ENCODE measurements around the gene GPR141.

GPR141 gene

DNA sequence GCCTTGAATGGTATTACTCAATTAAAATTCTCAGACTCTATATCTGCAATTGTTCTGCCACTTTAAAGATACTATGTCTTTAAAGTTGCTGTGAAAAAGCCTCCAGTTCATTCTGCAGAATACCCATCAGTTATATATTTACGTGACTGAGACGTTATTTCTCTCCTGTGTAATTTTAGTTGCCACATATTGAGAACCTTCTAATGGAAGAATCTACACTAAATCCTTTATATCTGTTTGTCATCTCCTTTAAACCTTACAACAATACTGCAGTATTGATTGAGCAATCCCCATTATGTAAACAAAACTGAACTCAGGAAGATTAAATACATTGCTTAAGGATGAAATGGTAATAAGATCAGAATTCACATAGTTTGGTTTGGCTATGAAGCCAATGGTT is 30.0 kb downstream of the GPR141 start:
- no peaks in the 10 kb centered on the region for H3K9me3 ChIP-seq (ENCODE audit: control insufficient read depth in 1 of 2, low read length in 2 of 2)
- no peaks in the 10 kb centered on the region for H3K36me3 ChIP-seq (ENCODE audit: control insufficient read depth in 1 of 2, insufficient read depth in 2 of 2, low read length in 2 of 2)
- no peak overlapping the region for H3K4me3 ChIP-seq (ENCODE audit: low read depth in 1 of 2, low read length in 2 of 2)
- no peak overlapping the region for H3K27ac ChIP-seq (ENCODE audit: low read length)
- no peaks in the 10 kb centered on the region for H3K4me1 ChIP-seq (ENCODE audit: control insufficient read depth in 1 of 2, insufficient read depth in 2 of 2, low read length in 2 of 2)
- H3K27me3 ChIP-seq (ENCODE audit: low read depth, low read length) = no peaks in the 10 kb centered on the region

DNA sequence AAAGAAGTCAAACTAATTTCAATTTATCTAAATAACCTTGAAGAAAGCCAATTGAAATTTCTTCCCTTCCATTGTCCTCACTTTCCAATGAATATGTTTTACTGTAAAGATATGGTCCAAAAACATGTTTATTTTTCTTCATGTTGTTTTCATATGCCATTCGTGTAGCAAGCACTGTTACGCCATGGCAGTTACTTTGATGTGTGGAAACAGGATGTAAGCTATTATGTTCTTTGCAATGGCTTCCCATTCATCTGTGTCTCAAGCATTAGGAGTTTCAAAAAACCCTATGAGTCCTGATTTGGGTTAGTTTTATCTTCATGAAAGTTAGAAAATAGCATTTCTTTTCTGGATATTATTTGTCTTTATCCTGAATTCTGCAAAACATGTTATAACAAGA is 31.0 kb downstream of the GPR141 start:
- no peaks in the 10 kb centered on the region for H3K9me3 ChIP-seq (ENCODE audit: control insufficient read depth in 1 of 2, low read length in 2 of 2)
- H3K4me1 ChIP-seq (ENCODE audit: control insufficient read depth in 1 of 2, insufficient read depth in 2 of 2, low read length in 2 of 2) = no peaks in the 10 kb centered on the region
- no peaks in the 10 kb centered on the region for H3K36me3 ChIP-seq (ENCODE audit: control insufficient read depth in 1 of 2, insufficient read depth in 2 of 2, low read length in 2 of 2)
- H3K27me3 ChIP-seq (ENCODE audit: low read depth, low read length) = no peaks in the 10 kb centered on the region
- no peak overlapping the region for H3K27ac ChIP-seq (ENCODE audit: low read length)
- no peak overlapping the region for H3K4me3 ChIP-seq (ENCODE audit: low read depth in 1 of 2, low read length in 2 of 2)

DNA sequence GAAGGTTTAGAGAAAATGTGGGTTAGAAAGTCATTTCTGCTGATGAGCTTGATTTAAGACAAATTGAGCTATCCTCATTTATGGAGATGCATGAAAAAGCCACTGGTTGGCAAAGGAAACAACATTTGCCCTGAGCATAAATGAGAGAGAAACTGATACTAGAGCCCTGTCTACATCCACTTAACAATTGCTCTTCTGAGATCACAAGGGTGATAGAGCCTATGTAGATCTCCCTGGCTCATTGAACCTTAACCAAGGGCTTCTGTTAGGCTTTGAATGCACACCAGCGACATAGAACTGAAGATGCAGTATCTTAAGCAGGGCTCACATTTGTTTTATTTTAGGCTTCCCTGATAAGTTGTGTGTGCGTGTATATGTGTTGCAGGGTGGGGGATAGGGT is 35.0 kb downstream of the GPR141 start:
- Histone ChIP-seq H3K27ac (ENCODE audit: low read length) (no peak overlapping the region), H3K4me3 (ENCODE audit: low read depth in 1 of 2, low read length in 2 of 2) (no peak overlapping the region), H3K9me3 (ENCODE audit: control insufficient read depth in 1 of 2, low read length in 2 of 2) (no peaks in the 10 kb centered on the region), H3K4me1 (ENCODE audit: control insufficient read depth in 1 of 2, insufficient read depth in 2 of 2, low read length in 2 of 2) (no peaks in the 10 kb centered on the region), H3K36me3 (ENCODE audit: control insufficient read depth in 1 of 2, insufficient read depth in 2 of 2, low read length in 2 of 2) (no peaks in the 10 kb centered on the region), H3K27me3 (ENCODE audit: low read depth, low read length) (no peaks in the 10 kb centered on the region)

DNA sequence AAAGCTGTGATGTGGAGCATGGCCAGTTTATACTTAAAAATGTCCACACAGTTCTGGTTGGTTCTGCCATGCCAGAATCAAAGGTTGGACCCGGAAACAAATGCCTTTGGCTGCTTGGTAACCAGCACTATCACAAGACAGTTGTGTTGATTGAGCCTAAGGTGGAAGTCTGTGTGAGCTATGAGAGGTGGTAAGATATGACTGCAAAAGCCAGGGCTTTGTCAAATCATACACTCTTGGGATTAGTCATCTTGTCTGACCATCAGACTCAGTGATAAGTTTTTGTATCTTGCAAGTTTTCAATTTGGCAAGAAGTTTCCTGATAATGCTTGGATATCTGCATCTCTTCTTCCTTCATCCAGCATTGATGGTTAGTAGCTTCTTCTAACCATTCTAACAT is 35.5 kb downstream of the GPR141 start:
- H3K4me3 ChIP-seq (ENCODE audit: low read depth in 1 of 2, low read length in 2 of 2) = no peak overlapping the region
- H3K4me1 ChIP-seq (ENCODE audit: control insufficient read depth in 1 of 2, insufficient read depth in 2 of 2, low read length in 2 of 2) = no peaks in the 10 kb centered on the region
- no peak overlapping the region for H3K27ac ChIP-seq (ENCODE audit: low read length)
- H3K27me3 ChIP-seq (ENCODE audit: low read depth, low read length) = no peaks in the 10 kb centered on the region
- no peaks in the 10 kb centered on the region for H3K9me3 ChIP-seq (ENCODE audit: control insufficient read depth in 1 of 2, low read length in 2 of 2)
- no peaks in the 10 kb centered on the region for H3K36me3 ChIP-seq (ENCODE audit: control insufficient read depth in 1 of 2, insufficient read depth in 2 of 2, low read length in 2 of 2)

DNA sequence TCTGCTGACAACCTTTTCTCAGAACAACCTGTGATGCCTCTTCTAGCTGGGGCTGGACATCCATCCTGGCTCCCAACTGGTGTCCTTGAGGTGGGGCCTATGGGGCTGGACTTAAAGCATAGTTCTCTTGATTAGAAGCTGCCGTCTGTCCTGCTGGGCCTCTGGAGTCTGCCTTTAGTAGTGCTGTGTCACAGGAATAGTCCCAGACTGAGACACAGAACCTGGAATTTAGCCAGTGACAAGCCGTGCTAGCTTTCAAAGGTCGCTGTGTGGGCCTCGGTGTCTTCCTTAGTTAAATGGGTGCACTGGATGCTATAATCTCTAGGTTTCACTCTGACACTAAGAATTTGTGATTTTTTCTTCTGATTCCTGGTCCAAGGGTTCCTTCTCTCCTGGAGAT is 41.2 kb downstream of the GPR141 start:
- H3K4me1 ChIP-seq (ENCODE audit: control insufficient read depth in 1 of 2, insufficient read depth in 2 of 2, low read length in 2 of 2) = no peaks in the 10 kb centered on the region
- H3K27ac ChIP-seq (ENCODE audit: low read length) = no peak overlapping the region
- H3K9me3 ChIP-seq (ENCODE audit: control insufficient read depth in 1 of 2, low read length in 2 of 2) = no peaks in the 10 kb centered on the region
- H3K36me3 ChIP-seq (ENCODE audit: control insufficient read depth in 1 of 2, insufficient read depth in 2 of 2, low read length in 2 of 2) = no peaks in the 10 kb centered on the region
- H3K4me3 ChIP-seq (ENCODE audit: low read depth in 1 of 2, low read length in 2 of 2) = no peak overlapping the region
- H3K27me3 ChIP-seq (ENCODE audit: low read depth, low read length) = no peaks in the 10 kb centered on the region

DNA sequence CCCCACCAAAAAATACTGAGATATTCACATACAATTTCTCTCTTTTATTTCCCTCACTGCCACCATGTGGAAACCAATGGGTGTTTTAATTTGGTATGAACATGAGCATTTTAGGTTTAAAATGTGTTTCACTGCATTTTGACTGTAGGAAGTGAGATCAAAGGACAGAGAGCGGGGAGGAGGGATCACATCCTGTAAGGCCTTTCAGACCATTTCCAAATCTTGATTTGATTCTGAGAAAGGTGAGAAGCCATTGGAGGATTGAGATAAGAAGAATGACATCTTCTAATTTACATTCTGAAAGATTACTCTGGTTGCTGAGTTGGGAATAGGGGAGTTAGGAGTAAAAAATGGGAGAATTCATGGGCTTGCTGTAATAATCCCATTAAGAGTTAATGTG is 42.5 kb downstream of the GPR141 start:
- H3K27ac ChIP-seq (ENCODE audit: low read length) = no peak overlapping the region
- H3K4me3 ChIP-seq (ENCODE audit: low read depth in 1 of 2, low read length in 2 of 2) = no peak overlapping the region
- no peaks in the 10 kb centered on the region for H3K27me3 ChIP-seq (ENCODE audit: low read depth, low read length)
- no peaks in the 10 kb centered on the region for H3K36me3 ChIP-seq (ENCODE audit: control insufficient read depth in 1 of 2, insufficient read depth in 2 of 2, low read length in 2 of 2)
- no peaks in the 10 kb centered on the region for H3K4me1 ChIP-seq (ENCODE audit: control insufficient read depth in 1 of 2, insufficient read depth in 2 of 2, low read length in 2 of 2)
- no peaks in the 10 kb centered on the region for H3K9me3 ChIP-seq (ENCODE audit: control insufficient read depth in 1 of 2, low read length in 2 of 2)

DNA sequence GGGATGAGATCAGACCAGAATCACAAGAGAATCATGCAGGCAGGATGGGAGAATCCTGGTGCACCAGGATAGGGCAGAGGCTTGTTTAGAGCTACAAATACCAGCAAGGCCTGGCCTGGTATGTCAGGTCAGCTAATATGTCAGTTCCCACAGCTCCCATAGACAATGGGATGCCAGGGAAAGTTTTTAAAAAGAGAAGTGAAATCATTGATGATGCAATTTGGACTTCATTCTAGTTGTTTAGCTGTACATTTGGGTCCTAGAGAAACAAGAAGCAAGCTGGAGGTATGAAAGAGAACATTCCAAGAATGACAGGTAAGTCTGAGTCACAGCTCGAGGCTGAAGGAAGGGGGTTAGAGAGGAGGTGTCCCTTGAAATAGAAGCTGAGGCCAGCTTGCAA is 45.2 kb downstream of the GPR141 start:
- no peaks in the 10 kb centered on the region for H3K36me3 ChIP-seq (ENCODE audit: control insufficient read depth in 1 of 2, insufficient read depth in 2 of 2, low read length in 2 of 2)
- H3K4me1 ChIP-seq (ENCODE audit: control insufficient read depth in 1 of 2, insufficient read depth in 2 of 2, low read length in 2 of 2) = no peaks in the 10 kb centered on the region
- no peak overlapping the region for H3K4me3 ChIP-seq (ENCODE audit: low read depth in 1 of 2, low read length in 2 of 2)
- no peaks in the 10 kb centered on the region for H3K9me3 ChIP-seq (ENCODE audit: control insufficient read depth in 1 of 2, low read length in 2 of 2)
- H3K27me3 ChIP-seq (ENCODE audit: low read depth, low read length) = no peaks in the 10 kb centered on the region
- no peak overlapping the region for H3K27ac ChIP-seq (ENCODE audit: low read length)

DNA sequence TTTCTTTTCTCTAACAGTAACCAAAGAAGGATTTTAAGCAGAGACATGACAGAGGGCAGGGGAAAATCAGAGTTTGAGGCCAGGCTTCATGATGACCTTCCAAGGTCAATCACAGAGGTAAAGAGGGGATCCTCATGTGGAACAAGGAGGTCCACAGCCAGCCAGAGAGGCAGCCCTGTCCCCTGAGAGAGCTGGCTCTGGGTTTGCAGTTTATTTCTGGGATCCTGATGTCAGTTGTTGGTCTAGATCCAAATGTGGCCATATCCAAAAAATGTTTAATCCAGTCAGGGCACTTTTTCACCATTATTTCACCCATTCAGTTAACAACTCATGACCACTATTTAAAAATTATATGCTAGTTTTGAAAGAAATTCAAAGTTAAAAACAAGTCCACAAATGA is 45.6 kb downstream of the GPR141 start:
- Histone ChIP-seq H3K36me3 (ENCODE audit: control insufficient read depth in 1 of 2, insufficient read depth in 2 of 2, low read length in 2 of 2) (no peaks in the 10 kb centered on the region), H3K4me1 (ENCODE audit: control insufficient read depth in 1 of 2, insufficient read depth in 2 of 2, low read length in 2 of 2) (no peaks in the 10 kb centered on the region), H3K4me3 (ENCODE audit: low read depth in 1 of 2, low read length in 2 of 2) (no peak overlapping the region), H3K27ac (ENCODE audit: low read length) (no peak overlapping the region), H3K27me3 (ENCODE audit: low read depth, low read length) (no peaks in the 10 kb centered on the region), H3K9me3 (ENCODE audit: control insufficient read depth in 1 of 2, low read length in 2 of 2) (no peaks in the 10 kb centered on the region)

DNA sequence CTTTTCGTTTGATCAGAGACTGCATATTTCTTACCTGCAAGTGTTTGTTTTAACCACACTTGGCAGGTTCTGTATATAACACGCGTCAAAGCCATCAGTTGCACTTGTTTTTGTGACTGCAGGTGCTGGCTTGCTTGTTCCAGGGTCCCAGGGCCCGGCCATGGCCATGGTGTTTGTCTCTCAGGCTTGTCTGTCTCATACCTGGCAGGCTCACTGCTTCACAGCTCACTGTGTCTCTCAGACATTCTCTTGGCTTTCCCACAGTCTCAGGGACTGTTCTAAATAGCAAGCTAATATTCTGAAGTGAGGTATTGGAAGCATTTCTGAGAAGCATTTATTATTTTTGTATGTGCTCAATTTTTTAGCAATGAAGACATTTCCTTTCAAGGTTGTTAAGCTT is 46.9 kb downstream of the GPR141 start:
- no peaks in the 10 kb centered on the region for H3K4me1 ChIP-seq (ENCODE audit: control insufficient read depth in 1 of 2, insufficient read depth in 2 of 2, low read length in 2 of 2)
- H3K4me3 ChIP-seq (ENCODE audit: low read depth in 1 of 2, low read length in 2 of 2) = no peak overlapping the region
- no peaks in the 10 kb centered on the region for H3K9me3 ChIP-seq (ENCODE audit: control insufficient read depth in 1 of 2, low read length in 2 of 2)
- H3K27ac ChIP-seq (ENCODE audit: low read length) = no peak overlapping the region
- no peaks in the 10 kb centered on the region for H3K27me3 ChIP-seq (ENCODE audit: low read depth, low read length)
- no peaks in the 10 kb centered on the region for H3K36me3 ChIP-seq (ENCODE audit: control insufficient read depth in 1 of 2, insufficient read depth in 2 of 2, low read length in 2 of 2)

DNA sequence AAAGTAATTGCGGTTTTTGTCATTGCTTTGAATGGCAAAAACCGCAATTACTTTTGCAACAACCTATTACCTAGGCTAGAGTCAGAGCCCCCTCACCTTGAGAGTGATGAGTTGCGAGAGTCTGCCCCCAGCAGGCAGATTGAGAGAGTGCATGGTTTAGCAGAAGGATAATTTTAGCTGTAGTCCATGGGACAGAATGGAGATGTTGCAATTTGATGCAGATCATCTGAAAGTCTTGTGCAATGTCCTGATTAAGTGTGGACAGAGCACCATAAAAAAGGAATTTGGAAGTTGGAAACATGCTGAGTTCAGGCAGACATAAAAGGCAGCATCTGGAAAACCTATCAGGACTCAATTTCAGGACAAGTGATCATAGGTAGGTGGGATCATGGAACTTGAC is 48.7 kb downstream of the GPR141 start:
- no peak overlapping the region for H3K27ac ChIP-seq (ENCODE audit: low read length)
- H3K27me3 ChIP-seq (ENCODE audit: low read depth, low read length) = no peaks in the 10 kb centered on the region
- H3K9me3 ChIP-seq (ENCODE audit: control insufficient read depth in 1 of 2, low read length in 2 of 2) = no peaks in the 10 kb centered on the region
- H3K4me3 ChIP-seq (ENCODE audit: low read depth in 1 of 2, low read length in 2 of 2) = no peak overlapping the region
- no peaks in the 10 kb centered on the region for H3K36me3 ChIP-seq (ENCODE audit: control insufficient read depth in 1 of 2, insufficient read depth in 2 of 2, low read length in 2 of 2)
- no peaks in the 10 kb centered on the region for H3K4me1 ChIP-seq (ENCODE audit: control insufficient read depth in 1 of 2, insufficient read depth in 2 of 2, low read length in 2 of 2)

DNA sequence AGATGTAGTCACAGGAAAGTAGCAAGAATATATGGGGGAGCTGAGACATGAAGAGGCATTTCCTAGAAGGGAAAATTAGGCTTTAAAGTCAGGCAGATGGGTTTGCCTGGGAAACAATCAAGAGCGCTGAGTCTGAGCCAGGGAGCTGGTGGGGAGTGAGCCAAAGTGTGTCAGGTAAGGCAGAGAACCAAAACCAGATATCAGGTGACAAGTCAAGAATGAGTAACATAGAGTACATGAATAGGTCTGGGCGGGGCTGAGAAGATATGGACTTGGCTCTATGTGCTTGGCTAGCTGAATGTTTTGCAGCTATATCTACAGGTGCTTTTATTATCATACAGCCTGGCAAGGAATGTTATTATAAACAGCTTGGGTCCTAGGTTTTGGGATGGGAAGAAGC is 49.3 kb downstream of the GPR141 start:
- H3K27ac ChIP-seq (ENCODE audit: low read length) = no peak overlapping the region
- no peaks in the 10 kb centered on the region for H3K4me1 ChIP-seq (ENCODE audit: control insufficient read depth in 1 of 2, insufficient read depth in 2 of 2, low read length in 2 of 2)
- no peaks in the 10 kb centered on the region for H3K36me3 ChIP-seq (ENCODE audit: control insufficient read depth in 1 of 2, insufficient read depth in 2 of 2, low read length in 2 of 2)
- no peaks in the 10 kb centered on the region for H3K27me3 ChIP-seq (ENCODE audit: low read depth, low read length)
- no peaks in the 10 kb centered on the region for H3K9me3 ChIP-seq (ENCODE audit: control insufficient read depth in 1 of 2, low read length in 2 of 2)
- H3K4me3 ChIP-seq (ENCODE audit: low read depth in 1 of 2, low read length in 2 of 2) = no peak overlapping the region

DNA sequence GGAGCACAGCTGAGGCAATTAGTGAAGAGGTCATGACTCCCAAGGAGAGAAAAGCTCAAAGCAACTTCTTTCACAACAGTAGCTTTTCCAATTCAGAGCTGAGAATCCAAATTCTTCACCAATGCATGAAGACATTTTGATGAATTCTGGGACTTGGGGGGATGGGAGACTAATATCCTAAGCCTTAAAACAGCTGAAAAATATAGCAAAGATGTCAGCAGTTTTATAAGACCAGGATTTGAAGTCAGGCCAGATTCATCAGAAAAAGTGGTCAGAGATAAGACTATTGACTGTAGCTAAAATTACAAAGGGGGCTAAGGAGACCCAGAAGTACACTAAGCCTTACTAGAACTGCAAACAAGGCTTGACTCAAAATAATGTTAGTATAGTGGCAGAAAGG is 51.6 kb downstream of the GPR141 start:
- no peak overlapping the region for H3K27ac ChIP-seq (ENCODE audit: low read length)
- H3K36me3 ChIP-seq (ENCODE audit: control insufficient read depth in 1 of 2, insufficient read depth in 2 of 2, low read length in 2 of 2) = no peaks in the 10 kb centered on the region
- no peaks in the 10 kb centered on the region for H3K9me3 ChIP-seq (ENCODE audit: control insufficient read depth in 1 of 2, low read length in 2 of 2)
- no peaks in the 10 kb centered on the region for H3K27me3 ChIP-seq (ENCODE audit: low read depth, low read length)
- H3K4me1 ChIP-seq (ENCODE audit: control insufficient read depth in 1 of 2, insufficient read depth in 2 of 2, low read length in 2 of 2) = no peaks in the 10 kb centered on the region
- H3K4me3 ChIP-seq (ENCODE audit: low read depth in 1 of 2, low read length in 2 of 2) = no peak overlapping the region
